Karpas-422 (cell line): ENCODE data around the gene SLC5A6. TPM values are rescaled to one million over a fixed set of nuclear protein-coding genes. Genes with fewer than 3 reads are reported as not detected.

ENCODE experiments used
- DNase-seq: peaks from one replicate; pipeline ENCODE4 v3.0.0-alpha.2; 2015
- H2AFZ ChIP-seq: fragments of 200-600 bp; sonication (generic); 2 replicates; pipeline ENCODE4 v1.6.1; 2014; ENCODE audit warnings: antibody characterized with exemption, low read length, mixed read lengths
- H3K27ac ChIP-seq: fragments of 200-600 bp; sonication (generic); 2 replicates; pipeline ENCODE4 v1.5.1; 2014; ENCODE audit warnings: mild to moderate bottlenecking, low read length, moderate library complexity
- H3K27me3 ChIP-seq: fragments of 200-600 bp; sonication (generic); 2 replicates; pipeline ENCODE4 v1.6.1; 2014; ENCODE audit warnings: low read length, mixed read lengths
- H3K36me3 ChIP-seq: fragments of 200-600 bp; sonication (generic); 2 replicates; pipeline ENCODE4 v1.6.1; 2014; ENCODE audit warnings: low read length, mixed read lengths; ENCODE audit not compliant: insufficient read depth
- H3K4me1 ChIP-seq: fragments of 200-600 bp; sonication (generic); 2 replicates; pipeline ENCODE4 v1.6.1; 2014; ENCODE audit warnings: mild to moderate bottlenecking, low read length, mixed read lengths
- H3K4me2 ChIP-seq: fragments of 200-600 bp; sonication (generic); 2 replicates; pipeline ENCODE4 v1.6.1; 2014; ENCODE audit warnings: low read length, low read depth, mild to moderate bottlenecking; ENCODE audit not compliant: poor library complexity, severe bottlenecking
- H3K4me3 ChIP-seq: fragments of 200-600 bp; sonication (generic); 2 replicates; pipeline ENCODE4 v1.5.1; 2014; ENCODE audit warnings: mild to moderate bottlenecking, antibody characterized with exemption, low read length, mixed read lengths
- H3K79me2 ChIP-seq: fragments of 200-600 bp; sonication (generic); 2 replicates; pipeline ENCODE4 v1.6.1; 2014; ENCODE audit warnings: mild to moderate bottlenecking, low read length, mixed read lengths
- H3K9ac ChIP-seq: fragments of 200-600 bp; sonication (generic); 2 replicates; pipeline ENCODE4 v1.6.0; 2014; ENCODE audit warnings: low read length
- H3K9me2 ChIP-seq: fragments of 200-600 bp; sonication (generic), shearing (Covaris generic); replicated peaks from 2 replicates; pipeline ENCODE4 v1.6.0; 2014; ENCODE audit warnings: mild to moderate bottlenecking, low read length, moderate library complexity; ENCODE audit not compliant: insufficient read depth
- H3K9me3 ChIP-seq: fragments of 300-700, 200-600 bp; sonication (generic); 2 replicates; pipeline ENCODE4 v1.6.1; 2014; ENCODE audit warnings: low read length, mixed read lengths
- H4K20me1 ChIP-seq: fragments of 200-600 bp; sonication (generic); 2 replicates; pipeline ENCODE4 v1.6.1; 2014; ENCODE audit warnings: mild to moderate bottlenecking, antibody characterized with exemption, low read length, low read depth; ENCODE audit not compliant: insufficient read depth
- total RNA-seq: library from RNA; depleted of rRNA; stranded (reverse); fragments of >200 nt; shearing (Covaris generic); gene quantifications from 2 replicates; pipeline ENCODE4 v1.2.3, GENCODE V29; 2014; ENCODE audit warnings: low replicate concordance

The SLC5A6 gene
- total RNA-seq, 1 experiment from 2014 or later, result 38.4 TPM

DNA sequence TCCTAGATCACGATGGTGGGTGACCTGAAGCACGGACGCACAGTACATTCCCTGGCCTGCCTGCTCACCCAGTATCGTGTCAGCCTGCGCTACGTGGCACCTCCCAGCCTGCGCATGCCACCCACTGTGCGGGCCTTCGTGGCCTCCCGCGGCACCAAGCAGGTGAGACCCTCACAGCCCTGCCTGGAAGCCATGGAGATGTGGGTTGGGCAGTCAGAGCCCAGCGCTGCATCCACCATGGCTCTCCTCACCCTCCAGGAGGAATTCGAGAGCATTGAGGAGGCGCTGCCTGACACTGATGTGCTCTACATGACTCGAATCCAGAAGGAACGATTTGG, 30.5 kb upstream of the SLC5A6 start:
- Histone ChIP-seq H3K9me2 (no peaks in the 10 kb centered on the region), H3K4me2 (no peak overlapping the region), H3K9ac (no peak overlapping the region), H3K4me1 (no peaks in the 10 kb centered on the region), H3K27me3 (no peaks in the 10 kb centered on the region), H3K9me3 (no peaks in the 10 kb centered on the region), H4K20me1 (no peaks in the 10 kb centered on the region), H3K27ac (no peak overlapping the region), H3K79me2 (no peaks in the 10 kb centered on the region), H2AFZ (no peak overlapping the region), H3K4me3 (no peak overlapping the region), H3K36me3 (peaks cover 51% of the 10 kb centered on the region)
- no peak for DNase-seq

GRCh38 chr2:27241761-27242613, 29.9 kb upstream of the SLC5A6 start:
- peaks cover 52% of the 10 kb centered on the region for H3K36me3 ChIP-seq
- H3K4me2 ChIP-seq, result no peak overlapping the region
- H3K9ac ChIP-seq, result no peak overlapping the region
- no peak overlapping the region for H3K4me3 ChIP-seq
- no peaks in the 10 kb centered on the region for H3K4me1 ChIP-seq
- no peak overlapping the region for H3K27ac ChIP-seq
- no peaks in the 10 kb centered on the region for H3K79me2 ChIP-seq
- no peaks in the 10 kb centered on the region for H3K9me2 ChIP-seq
- H3K9me3 ChIP-seq, result no peaks in the 10 kb centered on the region
- DNase-seq, result no peak
- no peaks in the 10 kb centered on the region for H4K20me1 ChIP-seq
- no peaks in the 10 kb centered on the region for H3K27me3 ChIP-seq
- no peak overlapping the region for H2AFZ ChIP-seq

DNA sequence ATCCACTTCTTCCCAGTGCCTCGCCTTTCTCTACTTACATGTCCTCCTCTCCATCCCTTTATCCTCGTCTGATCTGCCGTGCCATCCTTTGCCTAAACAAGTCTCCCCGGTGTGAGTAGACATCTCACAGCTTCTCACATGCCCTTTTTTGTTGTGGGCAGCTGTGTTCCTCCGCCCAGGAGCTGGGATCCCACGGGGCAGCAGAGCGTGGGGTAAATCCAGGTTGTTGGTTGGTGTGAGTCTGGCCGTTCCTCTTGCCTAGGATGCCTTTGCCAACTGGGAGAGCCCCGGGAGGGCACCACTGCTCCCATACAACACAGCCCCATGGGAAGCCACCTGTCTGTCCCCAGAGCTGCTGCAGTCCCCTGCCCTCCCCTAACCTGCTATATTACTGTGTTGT, 28.3 kb upstream of the SLC5A6 start:
- Histone ChIP-seq H3K27ac (no peak overlapping the region), H4K20me1 (no peaks in the 10 kb centered on the region), H3K79me2 (no peaks in the 10 kb centered on the region), H3K9ac (no peak overlapping the region), H3K27me3 (no peaks in the 10 kb centered on the region), H2AFZ (no peak overlapping the region), H3K4me3 (no peak overlapping the region), H3K4me2 (no peak overlapping the region), H3K36me3 (peaks cover 55% of the 10 kb centered on the region), H3K9me2 (no peaks in the 10 kb centered on the region), H3K9me3 (no peaks in the 10 kb centered on the region), H3K4me1 (no peaks in the 10 kb centered on the region)
- no peak for DNase-seq

DNA sequence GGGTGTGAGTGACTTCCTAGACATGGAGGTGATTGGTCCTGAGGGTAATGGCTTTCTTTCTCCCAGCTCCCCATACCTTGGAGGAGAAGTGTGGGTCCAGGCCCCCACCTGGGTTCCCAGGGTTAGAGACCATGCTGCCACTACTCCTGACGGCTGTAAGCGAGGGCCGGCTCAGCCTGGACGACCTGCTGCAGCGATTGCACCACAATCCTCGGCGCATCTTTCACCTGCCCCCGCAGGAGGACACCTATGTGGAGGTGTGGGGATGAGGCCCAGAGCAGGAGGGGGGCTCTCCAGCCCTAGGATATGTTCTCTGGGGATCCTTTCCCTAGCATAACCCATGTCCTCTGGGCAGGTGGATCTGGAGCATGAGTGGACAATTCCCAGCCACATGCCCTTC, 26.9 kb upstream of the SLC5A6 start:
- H3K4me2 ChIP-seq, result no peak overlapping the region
- H3K9me3 ChIP-seq, result no peaks in the 10 kb centered on the region
- DNase-seq, result no peak
- H3K9me2 ChIP-seq, result no peaks in the 10 kb centered on the region
- H3K4me3 ChIP-seq, result no peak overlapping the region
- no peak overlapping the region for H2AFZ ChIP-seq
- H3K27ac ChIP-seq, result no peak overlapping the region
- H3K9ac ChIP-seq, result no peak overlapping the region
- H3K4me1 ChIP-seq, result no peaks in the 10 kb centered on the region
- no peaks in the 10 kb centered on the region for H4K20me1 ChIP-seq
- H3K27me3 ChIP-seq, result no peaks in the 10 kb centered on the region
- peaks cover 57% of the 10 kb centered on the region for H3K36me3 ChIP-seq
- no peaks in the 10 kb centered on the region for H3K79me2 ChIP-seq

DNA sequence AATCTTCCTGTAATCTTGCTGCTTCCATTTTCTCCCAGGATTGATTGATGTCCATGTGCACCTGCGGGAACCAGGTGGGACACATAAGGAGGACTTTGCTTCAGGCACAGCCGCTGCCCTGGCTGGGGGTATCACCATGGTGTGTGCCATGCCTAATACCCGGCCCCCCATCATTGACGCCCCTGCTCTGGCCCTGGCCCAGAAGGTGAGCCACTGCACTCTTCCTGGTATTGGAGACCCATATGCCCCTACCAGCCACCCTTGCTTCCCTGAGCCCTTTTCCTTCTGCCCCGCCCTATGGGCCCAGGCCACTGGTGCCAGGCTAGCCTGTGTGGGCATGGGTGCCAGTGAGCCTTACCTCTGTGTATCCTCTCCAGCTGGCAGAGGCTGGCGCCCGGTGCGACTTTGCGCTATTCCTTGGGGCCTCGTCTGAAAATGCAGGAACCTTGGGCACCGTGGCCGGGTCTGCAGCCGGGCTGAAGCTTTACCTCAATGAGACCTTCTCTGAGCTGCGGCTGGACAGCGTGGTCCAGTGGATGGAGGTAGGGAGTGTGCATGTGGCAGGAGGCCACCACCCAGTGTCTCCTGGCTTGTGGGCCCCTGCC, 25.4 kb upstream of the SLC5A6 start:
- H3K4me1 ChIP-seq, result no peaks in the 10 kb centered on the region
- no peaks in the 10 kb centered on the region for H3K9me2 ChIP-seq
- no peak overlapping the region for H3K27ac ChIP-seq
- no peaks in the 10 kb centered on the region for H3K79me2 ChIP-seq
- no peak overlapping the region for H3K9ac ChIP-seq
- no peaks in the 10 kb centered on the region for H4K20me1 ChIP-seq
- no peaks in the 10 kb centered on the region for H3K27me3 ChIP-seq
- H3K4me3 ChIP-seq, result no peak overlapping the region
- DNase-seq, result no peak
- no peaks in the 10 kb centered on the region for H3K9me3 ChIP-seq
- no peak overlapping the region for H2AFZ ChIP-seq
- no peak overlapping the region for H3K4me2 ChIP-seq
- H3K36me3 ChIP-seq, result peaks cover 56% of the 10 kb centered on the region

GRCh38 chr2:27236626-27237025, 24.6 kb upstream of the SLC5A6 start:
- Histone ChIP-seq H3K27me3 (no peaks in the 10 kb centered on the region), H3K79me2 (no peaks in the 10 kb centered on the region), H3K9ac (no peak overlapping the region), H4K20me1 (no peaks in the 10 kb centered on the region), H2AFZ (no peak overlapping the region), H3K4me3 (no peak overlapping the region), H3K4me1 (no peaks in the 10 kb centered on the region), H3K36me3 (peaks cover 59% of the 10 kb centered on the region), H3K27ac (no peak overlapping the region), H3K4me2 (no peak overlapping the region), H3K9me2 (no peaks in the 10 kb centered on the region), H3K9me3 (no peaks in the 10 kb centered on the region)
- no peak for DNase-seq

- Histone ChIP-seq H3K9me2 (no peaks in the 10 kb centered on the region), H2AFZ (no peak overlapping the region), H3K4me3 (no peak overlapping the region), H3K36me3 (peaks cover 62% of the 10 kb centered on the region), H3K27ac (no peak overlapping the region), H3K27me3 (no peaks in the 10 kb centered on the region), H3K4me2 (no peak overlapping the region), H4K20me1 (no peaks in the 10 kb centered on the region), H3K9me3 (no peaks in the 10 kb centered on the region), H3K79me2 (no peaks in the 10 kb centered on the region), H3K9ac (no peak overlapping the region), H3K4me1 (no peaks in the 10 kb centered on the region)
- DNase-seq, result no peak
These were observed 24.1 kb upstream of the SLC5A6 start for GRCh38 chr2:27236136-27236535.

DNA sequence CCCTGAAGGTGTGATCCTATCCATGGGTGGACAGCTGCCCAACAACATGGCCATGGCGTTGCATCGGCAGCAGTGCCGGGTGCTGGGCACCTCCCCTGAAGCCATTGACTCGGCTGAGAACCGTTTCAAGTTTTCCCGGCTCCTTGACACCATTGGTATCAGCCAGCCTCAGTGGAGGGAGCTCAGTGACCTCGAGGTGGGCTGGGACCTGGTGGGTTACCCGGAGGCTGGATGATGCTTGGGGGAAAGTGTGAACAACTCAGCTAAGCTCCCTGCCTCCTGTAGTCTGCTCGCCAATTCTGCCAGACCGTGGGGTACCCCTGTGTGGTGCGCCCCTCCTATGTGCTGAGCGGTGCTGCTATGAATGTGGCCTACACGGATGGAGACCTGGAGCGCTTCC, 21.3 kb upstream of the SLC5A6 start:
- no peak overlapping the region for H3K9ac ChIP-seq
- H3K27me3 ChIP-seq, result no peaks in the 10 kb centered on the region
- no peaks in the 10 kb centered on the region for H3K4me1 ChIP-seq
- H3K4me3 ChIP-seq, result no peak overlapping the region
- no peaks in the 10 kb centered on the region for H3K79me2 ChIP-seq
- H3K36me3 ChIP-seq, result peaks cover 57% of the 10 kb centered on the region
- H4K20me1 ChIP-seq, result no peaks in the 10 kb centered on the region
- no peaks in the 10 kb centered on the region for H3K9me3 ChIP-seq
- DNase-seq, result no peak
- H3K9me2 ChIP-seq, result no peaks in the 10 kb centered on the region
- no peak overlapping the region for H2AFZ ChIP-seq
- H3K4me2 ChIP-seq, result no peak overlapping the region
- no peak overlapping the region for H3K27ac ChIP-seq
